ENCODE measurements around the gene B3GALT2. TPM values are rescaled to one million over a fixed set of nuclear protein-coding genes. Genes with fewer than 3 reads are reported as not detected.

The B3GALT2 gene
- total and polyA plus RNA-seq, 10 of the 15 experiments (the other 5 are each of a cell fraction or from before 2014, with no cell fraction given) = 0.10 to 0.25 (median 0.14) TPM; not detected in 7

DNA sequence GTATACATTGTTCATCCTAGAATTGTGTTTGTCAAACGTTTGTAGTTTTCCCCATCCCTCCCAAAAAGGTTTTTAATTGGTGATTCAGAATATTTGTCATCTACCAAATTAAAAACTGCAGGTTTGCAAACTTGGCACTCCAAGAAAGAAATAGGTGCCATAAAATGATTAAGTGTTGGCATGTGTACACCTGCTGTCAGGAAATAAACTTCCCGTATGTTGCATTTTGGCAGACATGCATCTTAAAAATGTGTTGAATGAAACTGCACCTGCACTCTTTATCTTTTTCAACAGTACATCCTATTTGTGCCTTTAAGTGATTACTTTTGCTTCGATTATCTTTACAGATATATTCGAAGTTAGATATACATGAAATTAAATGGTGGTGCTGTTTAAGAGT, 7.3 kb downstream of the B3GALT2 start (continued):
- TF ChIP-seq, protein P1, sequence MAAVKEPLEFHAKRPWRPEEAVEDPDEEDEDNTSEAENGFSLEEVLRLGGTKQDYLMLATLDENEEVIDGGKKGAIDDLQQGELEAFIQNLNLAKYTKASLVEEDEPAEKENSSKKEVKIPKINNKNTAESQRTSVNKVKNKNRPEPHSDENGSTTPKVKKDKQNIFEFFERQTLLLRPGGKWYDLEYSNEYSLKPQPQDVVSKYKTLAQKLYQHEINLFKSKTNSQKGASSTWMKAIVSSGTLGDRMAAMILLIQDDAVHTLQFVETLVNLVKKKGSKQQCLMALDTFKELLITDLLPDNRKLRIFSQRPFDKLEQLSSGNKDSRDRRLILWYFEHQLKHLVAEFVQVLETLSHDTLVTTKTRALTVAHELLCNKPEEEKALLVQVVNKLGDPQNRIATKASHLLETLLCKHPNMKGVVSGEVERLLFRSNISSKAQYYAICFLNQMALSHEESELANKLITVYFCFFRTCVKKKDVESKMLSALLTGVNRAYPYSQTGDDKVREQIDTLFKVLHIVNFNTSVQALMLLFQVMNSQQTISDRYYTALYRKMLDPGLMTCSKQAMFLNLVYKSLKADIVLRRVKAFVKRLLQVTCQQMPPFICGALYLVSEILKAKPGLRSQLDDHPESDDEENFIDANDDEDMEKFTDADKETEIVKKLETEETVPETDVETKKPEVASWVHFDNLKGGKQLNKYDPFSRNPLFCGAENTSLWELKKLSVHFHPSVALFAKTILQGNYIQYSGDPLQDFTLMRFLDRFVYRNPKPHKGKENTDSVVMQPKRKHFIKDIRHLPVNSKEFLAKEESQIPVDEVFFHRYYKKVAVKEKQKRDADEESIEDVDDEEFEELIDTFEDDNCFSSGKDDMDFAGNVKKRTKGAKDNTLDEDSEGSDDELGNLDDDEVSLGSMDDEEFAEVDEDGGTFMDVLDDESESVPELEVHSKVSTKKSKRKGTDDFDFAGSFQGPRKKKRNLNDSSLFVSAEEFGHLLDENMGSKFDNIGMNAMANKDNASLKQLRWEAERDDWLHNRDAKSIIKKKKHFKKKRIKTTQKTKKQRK (IDR thresholded peaks at IDR 0.05; ENCODE audit: low read depth, low read length) = no peak
- no peak for TF ChIP-seq SMAD1 (IDR thresholded peaks at IDR 0.05; ENCODE audit: low read depth, partially characterized antibody)
- TF ChIP-seq NBN (IDR thresholded peaks at IDR 0.05) = no peak
- TF ChIP-seq NFYB (IDR thresholded peaks at IDR 0.05; ENCODE audit: insufficient read depth, low read depth, low read length) = no peak
- no peak for TF ChIP-seq MYB (IDR thresholded peaks at IDR 0.05; ENCODE audit: borderline replicate concordance, low read depth, low read length)
- no peak for TF ChIP-seq HDGF (IDR thresholded peaks at IDR 0.05)

DNA sequence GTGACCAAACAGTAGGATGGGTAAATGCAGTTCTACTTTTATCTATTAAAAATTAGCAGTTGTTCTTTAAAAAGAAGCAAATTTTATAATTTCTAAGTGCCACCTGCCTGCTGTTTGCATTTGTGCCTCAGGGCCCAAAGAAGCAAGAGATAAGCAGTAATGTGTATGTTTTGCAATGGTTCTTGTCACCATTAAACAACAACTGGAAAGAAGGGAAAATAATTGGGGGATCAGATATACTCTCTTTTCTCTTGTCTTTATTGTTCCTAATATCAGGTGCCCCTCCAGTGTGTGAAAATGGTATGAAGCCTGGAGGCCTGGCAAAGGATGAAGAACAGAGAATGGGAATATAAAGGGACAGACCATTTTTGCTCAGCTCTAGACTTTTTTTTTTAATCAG, 9.6 kb downstream of the B3GALT2 start:
- SMC1A ChIA-PET (ENCODE audit: uncharacterized antibody, unreplicated experiment) = no interaction called here
- in situ Hi-C loops (cut with MboI) (no loop called here), intact Hi-C loops (cut with micrococcal nuclease; ENCODE audit: unreplicated experiment) (no loop called here)
- H3K4me1 ChIP-seq (ENCODE audit: control insufficient read depth, insufficient read depth, low read length) = no peaks in the 10 kb centered on the region
- no peaks in the 10 kb centered on the region; the same call in none of the 2 replicates for H3K79me2 ChIP-seq (ENCODE audit: control insufficient read depth, insufficient read depth, low read length)
- POLR2A ChIA-PET = no interaction called here
- RAD21 ChIA-PET (ENCODE audit: unreplicated experiment) = no interaction called here
- no peak overlapping the region for H3K4me2 ChIP-seq (ENCODE audit: control insufficient read depth, insufficient read depth)
- H3K27me3 ChIP-seq (replicated peaks in 1 of 2; ENCODE audit: control insufficient read depth in 2 of 2, insufficient read depth in 2 of 2, low read length in 1 of 2) = no peaks in the 10 kb centered on the region
- H3K4me3 ChIP-seq = no peak overlapping the region
- FAIRE-seq (no peak), ATAC-seq (no peak), DNase-seq (ENCODE audit: low read depth, low spot score) (no peak)
- TF ChIP-seq FOXM1 (IDR thresholded peaks at IDR 0.05; ENCODE audit: low read depth, low read length) = no peak
- TF ChIP-seq RFX5 (IDR thresholded peaks at IDR 0.05; ENCODE audit: low read depth, low read length) = no peak
- TF ChIP-seq NR2C1 (IDR thresholded peaks at IDR 0.05) = no peak
- TF ChIP-seq CBFB (IDR thresholded peaks at IDR 0.05; ENCODE audit: low read depth) = no peak
- TF ChIP-seq, protein P2, sequence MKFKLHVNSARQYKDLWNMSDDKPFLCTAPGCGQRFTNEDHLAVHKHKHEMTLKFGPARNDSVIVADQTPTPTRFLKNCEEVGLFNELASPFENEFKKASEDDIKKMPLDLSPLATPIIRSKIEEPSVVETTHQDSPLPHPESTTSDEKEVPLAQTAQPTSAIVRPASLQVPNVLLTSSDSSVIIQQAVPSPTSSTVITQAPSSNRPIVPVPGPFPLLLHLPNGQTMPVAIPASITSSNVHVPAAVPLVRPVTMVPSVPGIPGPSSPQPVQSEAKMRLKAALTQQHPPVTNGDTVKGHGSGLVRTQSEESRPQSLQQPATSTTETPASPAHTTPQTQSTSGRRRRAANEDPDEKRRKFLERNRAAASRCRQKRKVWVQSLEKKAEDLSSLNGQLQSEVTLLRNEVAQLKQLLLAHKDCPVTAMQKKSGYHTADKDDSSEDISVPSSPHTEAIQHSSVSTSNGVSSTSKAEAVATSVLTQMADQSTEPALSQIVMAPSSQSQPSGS (IDR thresholded peaks at IDR 0.05; ENCODE audit: low read length) = no peak
- no peak for TF ChIP-seq TCF12 (IDR thresholded peaks at IDR 0.05; ENCODE audit: low read depth, low read length)
- TF ChIP-seq, protein P3, sequence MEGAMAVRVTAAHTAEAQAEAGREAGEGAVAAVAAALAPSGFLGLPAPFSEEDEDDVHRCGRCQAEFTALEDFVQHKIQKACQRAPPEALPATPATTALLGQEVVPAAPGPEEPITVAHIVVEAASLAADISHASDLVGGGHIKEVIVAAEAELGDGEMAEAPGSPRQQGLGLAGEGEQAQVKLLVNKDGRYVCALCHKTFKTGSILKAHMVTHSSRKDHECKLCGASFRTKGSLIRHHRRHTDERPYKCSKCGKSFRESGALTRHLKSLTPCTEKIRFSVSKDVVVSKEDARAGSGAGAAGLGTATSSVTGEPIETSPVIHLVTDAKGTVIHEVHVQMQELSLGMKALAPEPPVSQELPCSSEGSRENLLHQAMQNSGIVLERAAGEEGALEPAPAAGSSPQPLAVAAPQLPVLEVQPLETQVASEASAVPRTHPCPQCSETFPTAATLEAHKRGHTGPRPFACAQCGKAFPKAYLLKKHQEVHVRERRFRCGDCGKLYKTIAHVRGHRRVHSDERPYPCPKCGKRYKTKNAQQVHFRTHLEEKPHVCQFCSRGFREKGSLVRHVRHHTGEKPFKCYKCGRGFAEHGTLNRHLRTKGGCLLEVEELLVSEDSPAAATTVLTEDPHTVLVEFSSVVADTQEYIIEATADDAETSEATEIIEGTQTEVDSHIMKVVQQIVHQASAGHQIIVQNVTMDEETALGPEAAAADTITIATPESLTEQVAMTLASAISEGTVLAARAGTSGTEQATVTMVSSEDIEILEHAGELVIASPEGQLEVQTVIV (IDR thresholded peaks at IDR 0.05; ENCODE audit: borderline replicate concordance, partially characterized antibody) = no peak
- TF ChIP-seq LARP7 (IDR thresholded peaks at IDR 0.05) = no peak
- TF ChIP-seq SMARCA5 (IDR thresholded peaks at IDR 0.05) = no peak
- no peak overlapping the region for H3K27ac ChIP-seq (ENCODE audit: control insufficient read depth, insufficient read depth)
- H2AFZ ChIP-seq (ENCODE audit: control insufficient read depth, low read depth, low read length) = no peak overlapping the region
- CTCF ChIA-PET = no interaction called here
- H3K36me3 ChIP-seq (ENCODE audit: control insufficient read depth in 2 of 2, insufficient read depth in 2 of 2, low read length in 1 of 2) = no peaks in the 10 kb centered on the region
- no peak overlapping the region for H3K9ac ChIP-seq (ENCODE audit: control insufficient read depth, insufficient read depth, low read length)
- BruUV-seq (replicated peaks) = no TSS peak
- H3K9me3 ChIP-seq (replicated peaks; ENCODE audit: control insufficient read depth, insufficient read depth, low read length) = no peaks in the 10 kb centered on the region
- H4K20me1 ChIP-seq (ENCODE audit: control insufficient read depth, insufficient read depth) = no peaks in the 10 kb centered on the region; the same call in 1 of the 2 replicates

All from GM12878 (cell line).